PFSK-1 (cell line): ENCODE measurements around the gene IDH3B.

Experiments used
- FOXP2 ChIP-seq: optimal IDR thresholded peaks from 2 replicates; pipeline ENCODE3; 2011; ENCODE audit warnings: borderline replicate concordance, control low read depth, inconsistent platforms; ENCODE audit not compliant: insufficient read depth; ENCODE audit errors: extremely low read length, extremely low read depth
- POLR2AphosphoS5 ChIP-seq: IDR thresholded peaks from 2 replicates; pipeline ENCODE4 v1.6.1; 2012; ENCODE audit warnings: low read depth, mild to moderate bottlenecking, control low read depth, low read length, moderate library complexity
- REST ChIP-seq, 2 experiments: IDR thresholded peaks; 2 replicates each; pipeline versions ENCODE4 v1.6.1 to v1.8.0; 2011 to 2012; ENCODE audit warnings: low read depth in 2 of 2, low read length in 2 of 2, control low read depth in 1 of 2, inconsistent platforms in 1 of 2, mild to moderate bottlenecking in 1 of 2, moderate library complexity in 1 of 2; ENCODE audit not compliant: insufficient read depth in 1 of 2
- SIN3A ChIP-seq: IDR thresholded peaks from 2 replicates; pipeline ENCODE4 v1.6.1; 2012; ENCODE audit warnings: mild to moderate bottlenecking, low read length, moderate library complexity, borderline replicate concordance; ENCODE audit not compliant: insufficient read depth
- TAF1 ChIP-seq: IDR thresholded peaks from 2 replicates; pipeline ENCODE4 v1.6.1; 2012; ENCODE audit warnings: low read length, control low read depth, borderline replicate concordance; ENCODE audit not compliant: insufficient read depth

The IDH3B gene

DNA sequence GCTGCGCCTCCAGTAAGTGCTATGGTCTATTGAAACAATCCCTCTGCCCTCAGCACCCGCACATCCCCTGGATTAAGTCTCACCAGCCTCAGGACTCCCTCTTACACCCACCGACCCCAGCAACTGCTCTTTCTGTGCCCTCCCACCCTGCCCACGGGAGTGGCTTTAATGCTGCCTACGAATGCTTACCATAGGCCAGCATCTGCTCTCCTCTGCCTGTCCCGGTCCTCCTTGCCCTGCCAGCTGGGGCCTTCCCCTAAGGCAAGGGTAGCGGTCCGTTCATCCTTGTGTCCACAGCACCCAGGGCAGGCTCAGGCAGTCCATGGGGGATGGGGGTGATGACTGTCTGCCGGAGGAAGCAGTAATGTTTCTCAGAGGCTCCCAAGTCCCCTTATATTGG lies 32.6 kb upstream of the IDH3B start:
- TF ChIP-seq REST (IDR thresholded peaks at IDR 0.05; ENCODE audit: insufficient read depth in 1 of 2, low read depth in 2 of 2, low read length in 2 of 2): no peak
- TF ChIP-seq FOXP2: no peak
- no peak for TF ChIP-seq POLR2AphosphoS5

- TF ChIP-seq SIN3A (no peak), REST (IDR thresholded peaks at IDR 0.05; ENCODE audit: insufficient read depth in 1 of 2, low read depth in 2 of 2, low read length in 2 of 2) (no peak), TAF1 (no peak), FOXP2 (no peak), POLR2AphosphoS5 (no peak)
Measured at GRCh38 chr20:2695206-2695983, 31.4 kb upstream of the IDH3B start.

GRCh38 chr20:2694519-2694918 lies 30.5 kb upstream of the IDH3B start:
- TF ChIP-seq REST (IDR thresholded peaks at IDR 0.05; ENCODE audit: insufficient read depth in 1 of 2, low read depth in 2 of 2, low read length in 2 of 2): no peak

DNA sequence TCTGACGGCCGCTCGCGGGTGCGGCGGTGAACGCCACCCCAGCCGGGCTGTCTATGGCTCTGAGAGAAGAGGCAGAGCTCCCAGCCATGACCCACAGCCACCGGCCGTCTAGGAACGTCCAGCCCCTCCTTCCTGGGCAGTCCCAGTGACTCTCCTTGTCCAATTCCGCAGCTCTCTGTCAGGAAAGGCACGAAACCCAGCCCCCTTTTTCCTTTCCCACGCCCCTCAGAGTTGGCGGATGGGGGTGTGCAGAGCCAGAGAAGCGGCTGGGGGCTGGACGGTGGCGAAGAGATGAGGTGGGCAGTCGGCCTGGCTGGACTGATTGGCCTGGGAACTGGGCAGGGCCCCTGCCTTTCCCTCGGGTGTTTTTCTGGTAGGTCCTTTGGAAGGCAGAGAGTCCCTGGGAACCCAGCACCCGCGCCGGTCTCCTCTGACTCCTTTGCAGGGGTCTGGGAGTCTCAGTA lies 30.0 kb upstream of the IDH3B start:
- TF ChIP-seq TAF1: no peak
- TF ChIP-seq POLR2AphosphoS5: no peak

- TF ChIP-seq FOXP2 (no peak), POLR2AphosphoS5 (no peak), REST (IDR thresholded peaks at IDR 0.05; ENCODE audit: insufficient read depth in 1 of 2, low read depth in 2 of 2, low read length in 2 of 2) (no peak)
Measured at GRCh38 chr20:2693286-2694007, 29.4 kb upstream of the IDH3B start.
